K562 (cell line): ENCODE data around the gene MBOAT2. TPM values are rescaled to one million over a fixed set of nuclear protein-coding genes. Genes with fewer than 3 reads are reported as not detected.
A peak's percentile ranks its signal among the peaks of the same experiment; 100 is the strongest.
"Not testable (repeated sequence)": the region's sequence is repeated elsewhere in the genome, so short reads cannot be mapped to it uniquely, and the experiment has no call there.

Source experiments
- ATAC-seq: fragments of 200-7000 bp; cut with Tn5 transposase; 3 replicates; pipeline ENCODE4 v1.9.1; 2020; ENCODE audit warnings: moderate library complexity
- BruUV-seq: library from RNA; stranded (reverse); fragments of 400-500 nt; replicated peaks from 2 replicates; lab custom pipeline; 2021; lab: Mats Ljungman, UMichigan
- CTCF ChIA-PET: fragments of 300-600 bp; formaldehyde crosslinking; extraction: SDS; loops from one replicate; lab custom pipeline; 2021; ENCODE audit warnings: low intra/inter-chr PET ratio; lab: Yijun Ruan, JAX
- POLR2A ChIA-PET: fragments of 300-600, 350-650 bp; sonication (Branson Sonifier 250); formaldehyde crosslinking; extraction: SDS; loops from one replicate; lab custom pipeline; 2021; ENCODE audit warnings: antibody characterized with exemption, inconsistent platforms; lab: Yijun Ruan, JAX
- DNase-seq, 4 experiments: peaks; one replicate each; pipeline versions ENCODE4 v3.0.0 to v3.0.0-alpha.2; 2011 to 2018; ENCODE audit warnings: low spot score in 3 of 4, mixed read lengths in 3 of 4; ENCODE audit errors: extremely low read depth in 1 of 4
- FAIRE-seq: peaks from 2 replicates; lab custom pipeline; 2011; peaks lifted over from hg19 to GRCh38; lab: Jason Lieb, UNC
- H2AFZ ChIP-seq: 2 replicates; pipeline ENCODE4 v1.6.0; 2011; ENCODE audit warnings: low read depth, low read length, control low read depth, inconsistent platforms
- H3K27ac ChIP-seq: fragments of 200-600 bp; 3 replicates; pipeline ENCODE4 v1.8.0; 2011; ENCODE audit warnings: low read depth, mild to moderate bottlenecking, control low read depth, inconsistent platforms, low read length, moderate library complexity, mixed read lengths; ENCODE audit errors: extremely low read depth
- H3K27me3 ChIP-seq, 2 experiments: fragments of 300-600 bp in 1 of 2; 2 replicates in 1 of 2; 3 replicates in 1 of 2; pipeline versions ENCODE4 v1.6.0 to v1.8.0; 2011; ENCODE audit warnings: inconsistent platforms in 2 of 2, low read length in 2 of 2, mild to moderate bottlenecking in 1 of 2, mixed read lengths in 1 of 2, moderate library complexity in 1 of 2; ENCODE audit not compliant: control insufficient read depth in 2 of 2, insufficient read depth in 2 of 2
- H3K36me3 ChIP-seq: fragments of 300-600 bp; 3 replicates; pipeline ENCODE4 v1.8.0; 2011; ENCODE audit warnings: mild to moderate bottlenecking, low read length, inconsistent platforms; ENCODE audit not compliant: control insufficient read depth, insufficient read depth
- H3K4me1 ChIP-seq, 2 experiments: fragments of 200-600 bp in 1 of 2; replicated peaks in 1 of 2; 2 replicates in 1 of 2; 3 replicates in 1 of 2; pipeline versions ENCODE4 v1.5.1 to v1.8.0; 2011; ENCODE audit warnings: inconsistent platforms in 2 of 2, low read length in 2 of 2, mild to moderate bottlenecking in 1 of 2, mixed read lengths in 1 of 2, moderate library complexity in 1 of 2; ENCODE audit not compliant: control insufficient read depth in 2 of 2, insufficient read depth in 2 of 2
- H3K4me2 ChIP-seq: 2 replicates; pipeline ENCODE4 v1.6.1; 2011; ENCODE audit warnings: low read length, control low read depth, inconsistent platforms, mixed read lengths; ENCODE audit not compliant: insufficient read depth
- H3K4me3 ChIP-seq: fragments of 200-600 bp; sonication (generic), shearing (Covaris generic); 2 replicates; pipeline ENCODE4 v1.5.1; 2016; ENCODE audit warnings: control low read depth, inconsistent platforms
- H3K79me2 ChIP-seq: fragments of 200-600 bp; 3 replicates; pipeline ENCODE4 v1.8.0; 2011; ENCODE audit warnings: low read length, inconsistent platforms; ENCODE audit not compliant: control insufficient read depth, insufficient read depth
- H3K9ac ChIP-seq, 2 experiments: 2 replicates each; pipeline versions ENCODE4 v1.6.0 to v1.6.1; 2011; ENCODE audit warnings: low read depth in 2 of 2, low read length in 2 of 2, control low read depth in 1 of 2, inconsistent platforms in 1 of 2, mild to moderate bottlenecking in 1 of 2, mixed read lengths in 1 of 2; ENCODE audit not compliant: insufficient read depth in 1 of 2
- H3K9me1 ChIP-seq: one replicate; pipeline ENCODE4 v1.6.0; 2011; ENCODE audit warnings: inconsistent platforms, mild to moderate bottlenecking, low read length, moderate library complexity; ENCODE audit not compliant: control insufficient read depth, insufficient read depth
- H3K9me3 ChIP-seq: replicated peaks from 2 replicates; pipeline ENCODE4 v1.5.1; 2011; ENCODE audit warnings: low read depth, low read length, inconsistent platforms; ENCODE audit not compliant: control insufficient read depth, insufficient read depth
- H4K20me1 ChIP-seq: replicated peaks from 2 replicates; pipeline ENCODE4 v1.6.1; 2011; ENCODE audit warnings: low read length, inconsistent platforms, mixed read lengths; ENCODE audit not compliant: control insufficient read depth, insufficient read depth
- BCOR ChIP-seq: fragments of 450-650 bp; IDR thresholded peaks from 2 replicates; pipeline ENCODE4 v1.6.1; 2016
- KDM1A ChIP-seq, 2 experiments: fragments of 450-650 bp; IDR thresholded peaks; 2 replicates each; pipeline ENCODE4 v1.6.1; 2016; ENCODE audit warnings: mild to moderate bottlenecking in 2 of 2
- RBM25 ChIP-seq: fragments of 200-400 bp; formaldehyde crosslinking; IDR thresholded peaks from 2 replicates; pipeline ENCODE4 v1.6.1; 2018; ENCODE audit warnings: low read length, low read depth, moderate library complexity; ENCODE audit not compliant: severe bottlenecking
- ZNF146 ChIP-seq: IDR thresholded peaks from one replicate; pipeline ENCODE4 v1.6.1; 2018; ENCODE audit warnings: missing compliant biosample characterization; ENCODE audit not compliant: unreplicated experiment
- WGBS: fragments of 100-300 bp; shearing (Covaris generic); methylation state at CpG from one replicate; pipeline ENCODE4 v1.1.6; 2016; ENCODE audit warnings: low coverage, mixed read lengths; ENCODE audit not compliant: insufficient coverage; ENCODE audit errors: missing lambda C conversion rate; 5-methylcytosine and 5-hydroxymethylcytosine counted together
- in situ Hi-C: fragments of 300-500 bp; cut with MboI; formaldehyde crosslinking; loops from 4 replicates; pipeline ENCODE4 v1.15.0; 2018; ENCODE audit warnings: inconsistent platforms, mixed read lengths
- intact Hi-C: fragments of 100-400 bp; cut with micrococcal nuclease; formaldehyde crosslinking; loops from 2 replicates; pipeline ENCODE4 v1.14.2; 2022
- polyA plus RNA-seq, 8 experiments: library from polyadenylated mRNA; depleted of rRNA in 4 of 8; stranded (reverse) in 5 of 8; unstranded in 3 of 8; fragments of >200 nt; fragmentation: Nextera tagmentation in 2 of 8; fragmentation: Illumina TruSeq in 1 of 8; extraction: Ambion mirVana in 2 of 8; extraction: Trizol in 1 of 8; gene quantifications; 2 replicates each; pipeline versions ENCODE4 v1.2.1 to v1.2.3, GENCODE V29; 2011 to 2014; ENCODE audit warnings: inconsistent platforms in 1 of 8, missing spikeins in 1 of 8
- total RNA-seq, 7 experiments: library from RNA; depleted of rRNA in 6 of 7; stranded (reverse); fragments of >200 nt in 6 of 7; fragmentation: Illumina TruSeq in 2 of 7; extraction: Trizol in 2 of 7; gene quantifications; 2 replicates each; pipeline versions ENCODE4 v1.2.1 to v1.2.3, GENCODE V29; 2011 to 2021; ENCODE audit warnings: low replicate concordance in 1 of 7
- TF ChIP-seq, protein P1 (sequence below), 2 experiments: fragments of 450-650 bp; IDR thresholded peaks; 2 replicates each; pipeline ENCODE4 v1.6.1; 2018; ENCODE audit warnings: mild to moderate bottlenecking in 2 of 2, low read depth in 1 of 2; ENCODE audit not compliant: partially characterized antibody in 2 of 2

Gene MBOAT2
- total and polyA plus RNA-seq, 9 of the 15 experiments (the other 6 are each of a cell fraction or from before 2014, with no cell fraction given) = 8.4 to 122 (median 27.6) TPM

GRCh38 chr2:8973017-8973416 lies 30.5 kb downstream of the MBOAT2 start:
- H3K9me1 ChIP-seq, FAIRE-seq, H3K27ac ChIP-seq, H3K4me3 ChIP-seq, H3K9me3 ChIP-seq, DNase-seq, H3K27me3 ChIP-seq, H3K9ac ChIP-seq, BruUV-seq, H2AFZ ChIP-seq, intact Hi-C loops, H4K20me1 ChIP-seq, ATAC-seq, POLR2A ChIA-PET, in situ Hi-C loops, H3K36me3 ChIP-seq, CTCF ChIA-PET, H3K4me2 ChIP-seq: not testable (repeated sequence)
- peaks cover 7 to 18% of the 10 kb centered on the region in 2 experiments for H3K4me1 ChIP-seq
- WGBS = 50% methylated on average over 1 of the region's 3 CpGs
- H3K79me2 ChIP-seq = peaks cover 47% of the 10 kb centered on the region
- TF ChIP-seq RBM25 (peak; percentile 13), BCOR (0 out of 2 replicates have a peak, but pooled peaks have one; percentile 39), ZNF146 (CRISPR knock-in tag) (peak; percentile 84), KDM1A (IDR thresholded peaks at IDR 0.05) (peak in 1 of 2 experiments; percentile 16; a peak in 1 of 4 replicates)

DNA sequence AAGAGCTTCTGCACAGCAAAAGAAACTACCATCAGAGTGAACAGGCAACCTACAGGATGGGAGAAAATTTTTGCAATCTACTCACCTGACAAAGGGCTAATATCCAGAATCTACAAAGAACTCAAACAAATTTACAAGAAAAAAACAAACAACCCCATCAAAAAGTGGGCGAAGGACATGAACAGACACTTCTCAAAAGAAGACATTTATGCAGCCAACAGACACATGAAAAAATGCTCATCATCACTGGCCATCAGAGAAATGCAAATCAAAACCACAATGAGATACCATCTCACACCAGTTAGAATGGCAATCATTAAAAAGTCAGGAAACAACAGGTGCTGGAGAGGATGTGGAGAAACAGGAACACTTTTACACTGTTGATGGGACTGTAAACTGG lies 30.9 kb downstream of the MBOAT2 start:
- H3K9ac ChIP-seq, H3K27ac ChIP-seq, H3K36me3 ChIP-seq, H3K4me3 ChIP-seq, POLR2A ChIA-PET, H3K9me1 ChIP-seq, FAIRE-seq, BruUV-seq, H2AFZ ChIP-seq, intact Hi-C loops, H4K20me1 ChIP-seq, CTCF ChIA-PET, H3K27me3 ChIP-seq, in situ Hi-C loops, ATAC-seq, H3K4me2 ChIP-seq, DNase-seq, H3K9me3 ChIP-seq: not testable (repeated sequence)
- peaks cover 2 to 13% of the 10 kb centered on the region in 2 experiments; a peak in 3 of 5 replicates for H3K4me1 ChIP-seq
- H3K79me2 ChIP-seq = peaks cover 47% of the 10 kb centered on the region
- no CpG with 5 or more reads among the region's 1 CpG for WGBS
- TF ChIP-seq, protein P1, sequence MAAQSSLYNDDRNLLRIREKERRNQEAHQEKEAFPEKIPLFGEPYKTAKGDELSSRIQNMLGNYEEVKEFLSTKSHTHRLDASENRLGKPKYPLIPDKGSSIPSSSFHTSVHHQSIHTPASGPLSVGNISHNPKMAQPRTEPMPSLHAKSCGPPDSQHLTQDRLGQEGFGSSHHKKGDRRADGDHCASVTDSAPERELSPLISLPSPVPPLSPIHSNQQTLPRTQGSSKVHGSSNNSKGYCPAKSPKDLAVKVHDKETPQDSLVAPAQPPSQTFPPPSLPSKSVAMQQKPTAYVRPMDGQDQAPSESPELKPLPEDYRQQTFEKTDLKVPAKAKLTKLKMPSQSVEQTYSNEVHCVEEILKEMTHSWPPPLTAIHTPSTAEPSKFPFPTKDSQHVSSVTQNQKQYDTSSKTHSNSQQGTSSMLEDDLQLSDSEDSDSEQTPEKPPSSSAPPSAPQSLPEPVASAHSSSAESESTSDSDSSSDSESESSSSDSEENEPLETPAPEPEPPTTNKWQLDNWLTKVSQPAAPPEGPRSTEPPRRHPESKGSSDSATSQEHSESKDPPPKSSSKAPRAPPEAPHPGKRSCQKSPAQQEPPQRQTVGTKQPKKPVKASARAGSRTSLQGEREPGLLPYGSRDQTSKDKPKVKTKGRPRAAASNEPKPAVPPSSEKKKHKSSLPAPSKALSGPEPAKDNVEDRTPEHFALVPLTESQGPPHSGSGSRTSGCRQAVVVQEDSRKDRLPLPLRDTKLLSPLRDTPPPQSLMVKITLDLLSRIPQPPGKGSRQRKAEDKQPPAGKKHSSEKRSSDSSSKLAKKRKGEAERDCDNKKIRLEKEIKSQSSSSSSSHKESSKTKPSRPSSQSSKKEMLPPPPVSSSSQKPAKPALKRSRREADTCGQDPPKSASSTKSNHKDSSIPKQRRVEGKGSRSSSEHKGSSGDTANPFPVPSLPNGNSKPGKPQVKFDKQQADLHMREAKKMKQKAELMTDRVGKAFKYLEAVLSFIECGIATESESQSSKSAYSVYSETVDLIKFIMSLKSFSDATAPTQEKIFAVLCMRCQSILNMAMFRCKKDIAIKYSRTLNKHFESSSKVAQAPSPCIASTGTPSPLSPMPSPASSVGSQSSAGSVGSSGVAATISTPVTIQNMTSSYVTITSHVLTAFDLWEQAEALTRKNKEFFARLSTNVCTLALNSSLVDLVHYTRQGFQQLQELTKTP (IDR thresholded peaks at IDR 0.05; ENCODE audit: low read depth in 1 of 2, partially characterized antibody in 2 of 2) = peak in 1 of 2 experiments; percentile 93
